Fibroblast of peridontal ligament (primary cell): ENCODE measurements around the gene POLR2C.
"Not testable (repeated sequence)": the region's sequence is repeated elsewhere in the genome, so short reads cannot be mapped to it uniquely, and the experiment has no call there.

ENCODE experiments used
- DNase-seq: peaks from one replicate; pipeline ENCODE4 v3.0.0-alpha.2; 2010; ENCODE audit errors: extremely low read depth

The POLR2C gene

DNA sequence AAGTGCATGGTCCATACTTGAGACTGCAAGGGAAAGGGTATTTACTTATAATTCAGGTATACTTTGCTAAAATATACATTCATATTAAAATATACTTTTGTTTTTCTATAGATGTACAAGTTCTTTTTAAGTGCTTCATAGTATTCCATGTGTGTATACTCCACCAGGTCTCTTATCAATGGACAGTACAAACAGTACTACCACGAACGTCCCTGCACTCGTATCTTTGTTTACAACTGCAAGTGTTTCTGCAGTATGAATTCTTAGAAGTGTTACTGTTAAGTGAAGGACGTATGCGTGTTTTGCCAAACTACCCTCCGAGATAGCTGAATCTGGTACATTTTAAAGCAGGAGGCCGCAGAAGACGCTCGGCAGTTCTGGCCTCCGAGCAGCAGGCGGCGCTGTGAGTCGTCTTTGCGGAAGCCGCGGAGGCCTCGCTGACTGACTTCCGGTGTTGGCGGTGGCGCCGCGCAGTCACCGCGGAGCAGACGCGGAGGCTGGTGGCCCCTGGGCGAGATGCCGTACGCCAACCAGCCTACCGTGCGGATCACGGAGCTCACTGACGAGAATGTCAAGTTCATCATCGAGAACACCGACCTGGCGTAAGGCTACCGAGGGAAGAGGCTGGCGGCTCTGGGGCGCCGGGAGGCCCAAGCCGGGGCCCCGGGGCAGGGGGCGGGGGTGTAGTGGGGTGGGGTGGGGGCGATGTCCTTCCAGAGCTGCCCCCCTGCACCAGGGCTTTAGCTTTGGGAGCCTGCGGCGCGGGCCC lies at the start of gene POLR2C:
TSS of gene POLR2C (plus strand) at position 471 of the 769 bp plus-strand sequence. CDS start at position 517, 46 bp downstream.
- DNase-seq: peak; percentile 85

DNA sequence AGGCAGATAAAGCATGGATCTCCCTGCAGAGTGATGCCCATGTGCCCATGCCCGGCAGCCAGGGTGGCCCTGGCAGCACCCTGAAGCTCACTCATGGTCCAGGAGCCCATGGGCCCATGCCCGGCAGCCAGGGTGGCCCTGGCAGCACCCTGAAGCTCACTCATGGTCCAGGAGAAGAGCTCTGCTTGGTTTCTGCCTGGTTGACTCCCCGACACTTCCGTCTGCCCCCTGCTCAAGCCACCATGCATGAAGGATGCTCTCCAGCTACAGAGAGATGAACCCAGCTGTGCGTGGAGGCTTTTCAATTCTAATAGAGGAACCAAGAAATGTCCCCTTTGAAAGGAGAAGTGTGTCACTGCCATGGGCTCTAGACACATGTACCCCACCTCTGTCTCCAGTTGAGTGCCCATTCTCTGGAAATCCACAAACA lies 49.2 kb upstream of the POLR2C start:
- DNase-seq: no peak

DNA sequence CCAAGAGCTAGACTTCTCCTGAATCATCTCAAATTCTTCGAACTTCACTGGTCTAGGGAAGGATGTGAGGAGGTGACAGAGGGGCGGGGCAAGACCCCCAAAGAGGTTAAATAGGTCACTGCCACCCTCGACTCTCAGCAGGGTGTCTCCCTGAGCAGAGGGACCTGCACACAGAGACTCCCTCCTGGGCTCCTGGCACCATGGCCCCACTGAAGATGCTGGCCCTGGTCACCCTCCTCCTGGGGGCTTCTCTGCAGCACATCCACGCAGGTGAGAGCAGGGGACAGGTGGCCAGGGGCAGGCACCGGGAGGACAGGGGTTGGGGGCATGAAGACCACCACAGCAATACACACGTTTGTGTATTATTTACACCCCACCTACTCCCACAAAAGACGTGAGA lies 48.7 kb upstream of the POLR2C start:
- no peak for DNase-seq

GRCh38 chr16:57416084-57416483 lies 46.4 kb upstream of the POLR2C start:
- no peak for DNase-seq

DNA sequence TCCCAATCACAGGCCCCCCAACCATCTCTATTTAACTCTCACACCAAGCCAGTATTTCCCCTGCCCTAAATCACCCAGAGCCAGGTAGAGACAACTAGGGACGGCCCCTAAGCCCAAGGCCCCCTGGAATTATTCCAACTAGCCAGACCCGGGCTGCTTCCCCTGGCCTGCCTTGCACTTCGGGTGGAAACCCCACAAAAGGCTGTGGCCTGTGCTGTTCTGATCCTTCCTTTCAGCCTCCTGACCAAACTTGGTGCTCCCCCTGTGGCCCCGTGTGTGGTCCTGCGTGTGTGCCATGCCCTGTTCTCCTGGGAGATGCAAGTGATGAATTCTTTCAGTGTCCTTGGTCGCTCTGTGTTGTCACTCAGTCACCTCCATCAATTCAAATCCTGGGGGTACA lies 43.0 kb upstream of the POLR2C start:
- no peak for DNase-seq

DNA sequence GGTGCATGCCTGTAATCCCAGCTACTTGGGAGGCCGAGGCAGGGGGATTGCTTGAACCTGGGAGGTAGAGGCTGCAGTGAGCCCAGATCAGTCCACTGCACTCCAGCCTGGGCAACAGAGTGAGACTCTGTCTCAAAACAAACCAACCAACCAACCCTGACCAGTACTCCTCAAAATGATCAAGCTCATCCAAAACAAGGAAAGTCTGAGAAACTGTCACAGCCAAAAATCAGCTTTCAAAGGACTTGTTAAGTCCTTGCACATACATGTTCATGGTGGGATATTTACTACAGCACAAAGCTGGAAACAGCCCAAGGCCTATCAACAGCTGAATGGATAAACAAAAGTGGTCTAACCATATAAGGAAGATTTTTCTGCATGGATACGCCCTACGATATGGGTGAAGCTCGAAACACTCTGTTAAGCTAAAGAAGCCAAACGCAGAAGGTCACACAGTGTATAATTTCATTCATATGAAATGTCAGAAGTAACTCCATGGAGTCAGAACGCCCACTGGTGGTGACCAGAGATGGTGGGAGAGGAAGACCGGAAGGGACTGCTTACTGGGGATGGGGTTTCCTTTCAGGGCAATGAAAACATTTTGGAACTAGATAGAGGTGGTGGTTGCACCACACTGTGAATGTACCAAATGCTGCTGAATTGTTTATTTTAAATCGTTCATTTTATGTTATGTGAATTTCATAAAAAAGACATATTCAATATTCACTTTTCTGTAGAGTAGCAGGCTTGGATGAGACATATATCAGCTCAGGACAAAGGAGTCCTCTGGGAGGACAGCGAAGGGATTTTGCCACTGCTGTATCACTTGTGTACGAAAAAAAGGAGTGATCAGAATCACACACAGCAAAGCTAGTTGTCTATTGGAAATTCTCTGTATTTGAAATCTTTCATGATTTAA lies 40.2 kb upstream of the POLR2C start:
- peak; percentile 84 for DNase-seq

DNA sequence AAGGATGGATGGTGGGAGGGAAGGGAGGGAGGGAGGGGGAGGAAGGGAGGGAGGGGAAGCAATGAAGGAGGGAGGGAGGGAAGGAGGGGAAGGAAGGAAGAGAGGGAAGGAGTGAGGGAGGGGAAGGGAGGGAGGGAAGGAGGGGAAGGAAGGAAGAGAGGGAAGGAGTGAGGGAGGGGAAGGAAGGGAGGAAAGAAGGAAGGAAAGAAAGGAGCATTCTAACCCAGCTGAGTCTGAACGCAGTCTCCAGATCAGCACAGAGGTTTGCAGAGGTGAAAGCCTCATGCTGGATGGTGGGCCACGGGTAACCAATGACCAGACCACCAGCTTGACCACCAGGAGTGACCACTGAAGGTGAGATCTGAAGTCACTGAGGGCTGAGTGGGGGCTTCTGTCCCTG lies 39.3 kb upstream of the POLR2C start:
- DNase-seq: no peak

DNA sequence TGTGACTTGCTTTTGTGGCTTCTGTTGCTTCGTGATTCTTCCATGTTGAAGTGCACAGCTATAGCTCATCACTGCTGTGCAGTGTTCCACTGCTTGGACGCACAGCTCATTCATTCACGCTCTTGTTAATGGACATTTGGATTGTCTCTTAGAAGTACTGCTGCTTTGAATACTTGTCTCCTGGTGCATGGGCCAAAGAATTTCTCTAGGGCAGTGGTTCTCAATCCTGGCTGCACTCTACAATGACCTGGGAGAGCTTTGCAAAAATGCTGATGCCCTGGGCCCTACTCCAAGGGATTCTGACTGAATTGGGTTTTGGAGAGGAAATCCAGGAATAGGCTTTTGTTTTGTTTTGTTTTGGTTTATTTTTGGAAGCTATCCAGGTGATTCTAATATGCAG lies 37.9 kb upstream of the POLR2C start:
- no peak for DNase-seq

GRCh38 chr16:57426356-57426755 lies 36.1 kb upstream of the POLR2C start:
- DNase-seq: no peak

DNA sequence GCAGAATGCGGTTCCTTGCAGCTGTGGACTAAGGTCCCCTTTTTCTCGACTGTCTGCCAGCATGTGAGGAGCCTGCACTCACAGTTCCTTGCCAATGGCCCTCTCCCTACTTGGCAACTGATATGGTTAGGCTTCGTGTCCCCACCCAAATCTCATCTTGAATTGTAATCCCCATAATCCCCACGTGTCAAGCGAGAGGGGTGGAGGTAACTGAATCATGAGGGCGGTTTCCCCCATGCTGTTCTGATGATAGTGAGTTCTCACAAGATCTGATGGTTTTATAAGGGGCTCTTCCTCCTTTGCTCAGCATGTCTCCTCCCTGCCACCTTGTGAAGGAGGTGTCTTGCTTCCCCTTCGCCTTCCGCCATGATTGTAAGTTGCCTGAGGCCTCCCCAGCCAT lies 35.2 kb upstream of the POLR2C start:
- DNase-seq: no peak

GRCh38 chr16:57427824-57428223 lies 34.7 kb upstream of the POLR2C start:
- no peak for DNase-seq

DNA sequence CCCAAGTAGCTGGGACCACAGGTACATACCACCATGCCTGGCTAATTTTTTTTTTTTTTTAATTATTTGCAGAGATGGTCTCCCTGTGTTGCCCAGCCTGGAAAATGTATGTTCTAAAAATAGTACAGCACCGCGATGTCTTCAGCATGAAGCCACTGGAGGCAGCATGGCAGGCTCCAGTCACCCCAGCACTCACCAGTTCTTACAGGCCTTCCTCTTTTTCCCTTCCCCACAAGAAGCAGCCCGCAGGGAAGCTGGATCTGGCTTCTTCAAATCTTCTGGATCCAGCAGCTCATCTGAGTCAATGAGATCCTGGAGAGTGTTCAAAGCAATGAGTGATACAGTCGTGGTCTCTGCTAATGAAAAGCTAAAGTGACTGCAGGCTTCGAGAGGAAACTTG lies 31.5 kb upstream of the POLR2C start:
- no peak for DNase-seq

DNA sequence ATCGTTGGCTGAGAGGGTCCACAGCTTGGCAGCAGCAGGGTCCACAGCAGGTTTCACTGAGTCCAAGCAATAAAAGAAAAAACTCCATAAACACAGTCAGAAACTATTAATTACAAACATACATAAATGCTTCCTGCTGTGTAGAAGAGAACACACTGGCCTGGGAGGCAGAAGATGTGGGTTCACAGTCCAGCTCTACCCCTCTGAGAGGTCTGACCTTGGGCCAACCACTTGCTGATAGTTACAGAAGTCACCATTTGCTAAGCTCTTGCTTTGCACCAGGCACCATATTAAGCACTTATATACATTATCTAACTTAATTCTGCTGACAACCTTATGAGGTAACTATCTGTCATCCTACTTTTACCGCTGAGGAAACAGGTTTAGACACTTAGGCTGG lies 30.0 kb upstream of the POLR2C start:
- no peak for DNase-seq

DNA sequence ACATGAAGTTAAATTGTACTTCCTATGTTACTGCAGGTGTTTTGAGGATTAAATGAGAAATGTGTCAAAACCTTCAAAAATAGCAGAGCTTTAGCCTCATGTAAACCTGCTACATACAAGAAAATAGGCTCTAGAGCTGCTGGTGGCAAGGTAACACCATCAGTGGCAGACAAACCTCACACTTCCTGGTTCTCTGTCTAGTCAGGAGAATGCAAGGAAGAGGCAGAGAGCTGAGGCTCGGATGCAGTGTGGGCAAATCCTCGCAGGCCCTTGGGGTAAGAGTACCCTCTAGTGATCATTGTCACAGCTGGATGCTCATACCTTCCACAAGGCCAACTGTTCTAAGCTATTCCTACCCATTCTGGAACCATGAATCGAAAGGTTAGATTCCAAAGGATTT lies 29.5 kb upstream of the POLR2C start:
- no peak for DNase-seq

GRCh38 chr16:57434003-57434402 lies 28.5 kb upstream of the POLR2C start:
- no peak for DNase-seq

GRCh38 chr16:57435838-57436237 lies 26.6 kb upstream of the POLR2C start:
- DNase-seq: no peak

- not testable (repeated sequence) for DNase-seq
Measured at GRCh38 chr16:57439947-57440346, 22.5 kb upstream of the POLR2C start.

DNA sequence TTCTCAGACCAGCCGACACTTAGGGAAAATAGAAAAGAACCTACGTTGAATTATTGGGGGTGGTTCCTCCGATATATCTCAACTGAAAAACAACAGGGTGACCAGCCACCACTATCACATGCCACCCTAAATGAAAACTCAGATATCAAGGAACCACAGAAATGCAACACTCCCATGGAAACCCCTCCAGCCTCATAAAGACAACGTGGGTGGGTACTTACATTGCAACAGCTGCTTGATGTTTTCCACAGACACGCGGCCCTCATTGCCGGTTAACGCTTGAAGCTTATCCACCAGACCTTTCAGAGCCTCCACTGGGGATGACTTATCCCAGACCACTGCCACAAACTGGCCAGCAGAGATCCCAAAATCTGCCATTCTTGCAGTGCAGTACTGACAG lies 21.9 kb upstream of the POLR2C start:
- not testable (repeated sequence) for DNase-seq

GRCh38 chr16:57444711-57445110 lies 17.8 kb upstream of the POLR2C start:
- DNase-seq: peak; percentile 60

GRCh38 chr16:57445510-57445909 lies 17.0 kb upstream of the POLR2C start:
- DNase-seq: no peak

- DNase-seq: peak; percentile 33
Measured at GRCh38 chr16:57446531-57447185, 15.8 kb upstream of the POLR2C start.
